H1 (cell line): ENCODE results near the gene WHAMM.

Experiments used
- CHD1 ChIP-seq: IDR thresholded peaks from 2 replicates; pipeline ENCODE4 v1.6.1; 2012; ENCODE audit warnings: low read depth, low read length, improper control_type of control experiment
- CHD2 ChIP-seq: IDR thresholded peaks from 2 replicates; pipeline ENCODE4 v1.6.1; 2012; ENCODE audit warnings: low read length, improper control_type of control experiment
- EZH2 ChIP-seq: fragments of 200-600 bp; sonication (generic); IDR thresholded peaks from 2 replicates; pipeline ENCODE4 v1.7.1; 2012; ENCODE audit warnings: low read depth, mild to moderate bottlenecking, moderate library complexity, low read length, inconsistent platforms; ENCODE audit not compliant: severe bottlenecking
- HDAC2 ChIP-seq, 2 experiments: fragments of 300-600 bp in 1 of 2; sonication (generic) in 1 of 2; IDR thresholded peaks; 2 replicates each; pipeline ENCODE4 v1.6.1; 2011 to 2012; ENCODE audit warnings: low read depth in 2 of 2, low read length in 2 of 2, mild to moderate bottlenecking in 2 of 2, moderate library complexity in 2 of 2, borderline replicate concordance in 1 of 2, inconsistent platforms in 1 of 2
- POLR2A ChIP-seq, 2 experiments: IDR thresholded peaks; 1 replicate in 1 of 2; 2 replicates in 1 of 2; pipeline ENCODE4 v1.6.1; 2011; ENCODE audit warnings: low read depth in 2 of 2, low read length in 2 of 2, mild to moderate bottlenecking in 2 of 2; ENCODE audit errors: control extremely low read depth in 1 of 2
- RAD21 ChIP-seq, 2 experiments: IDR thresholded peaks in 1 of 2; conservative IDR thresholded peaks in 1 of 2; 2 replicates each; pipeline ENCODE4 v1.6.1; 2011; ENCODE audit warnings: low read depth in 2 of 2, low read length in 2 of 2, improper control_type of control experiment in 1 of 2, inconsistent platforms in 1 of 2, mild to moderate bottlenecking in 1 of 2, moderate library complexity in 1 of 2
- TF ChIP-seq, protein P1 (sequence below), 3 experiments: IDR thresholded peaks; 1 replicate in 2 of 3; 2 replicates in 1 of 3; pipeline versions ENCODE4 v1.5.1 to v1.6.1; 2011; ENCODE audit warnings: low read length in 3 of 3, mild to moderate bottlenecking in 3 of 3, inconsistent platforms in 2 of 3, low read depth in 1 of 3, moderate library complexity in 1 of 3; ENCODE audit not compliant: insufficient read depth in 1 of 3; ENCODE audit errors: control extremely low read depth in 1 of 3

DNA sequence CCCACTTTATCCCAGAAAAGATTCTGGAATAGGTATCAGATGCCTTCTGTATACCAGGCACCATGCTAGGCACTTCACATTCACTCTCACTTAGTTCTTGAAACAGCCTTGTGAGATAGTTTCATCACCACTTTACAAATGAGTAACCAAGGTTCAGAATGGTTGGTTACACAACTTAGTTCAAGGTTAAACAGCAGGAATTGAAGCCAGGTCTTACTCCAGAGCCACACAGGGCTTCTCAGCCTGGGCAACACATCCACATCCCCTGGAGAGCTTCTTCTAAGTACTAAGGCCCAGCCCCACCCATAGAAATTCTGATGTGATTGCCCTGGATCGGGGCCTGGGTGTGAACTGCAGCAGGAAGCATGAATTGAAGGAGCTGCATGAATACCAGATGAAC is 18.6 kb downstream of the WHAMM start:
- no peak for TF ChIP-seq RAD21 (IDR thresholded peaks at IDR 0.05 in 1 of 2, conservative IDR thresholded peaks at IDR 0.05 in 1 of 2; ENCODE audit: low read depth in 2 of 2, low read length in 2 of 2)
- no peak for TF ChIP-seq CHD2
- TF ChIP-seq, protein P1, sequence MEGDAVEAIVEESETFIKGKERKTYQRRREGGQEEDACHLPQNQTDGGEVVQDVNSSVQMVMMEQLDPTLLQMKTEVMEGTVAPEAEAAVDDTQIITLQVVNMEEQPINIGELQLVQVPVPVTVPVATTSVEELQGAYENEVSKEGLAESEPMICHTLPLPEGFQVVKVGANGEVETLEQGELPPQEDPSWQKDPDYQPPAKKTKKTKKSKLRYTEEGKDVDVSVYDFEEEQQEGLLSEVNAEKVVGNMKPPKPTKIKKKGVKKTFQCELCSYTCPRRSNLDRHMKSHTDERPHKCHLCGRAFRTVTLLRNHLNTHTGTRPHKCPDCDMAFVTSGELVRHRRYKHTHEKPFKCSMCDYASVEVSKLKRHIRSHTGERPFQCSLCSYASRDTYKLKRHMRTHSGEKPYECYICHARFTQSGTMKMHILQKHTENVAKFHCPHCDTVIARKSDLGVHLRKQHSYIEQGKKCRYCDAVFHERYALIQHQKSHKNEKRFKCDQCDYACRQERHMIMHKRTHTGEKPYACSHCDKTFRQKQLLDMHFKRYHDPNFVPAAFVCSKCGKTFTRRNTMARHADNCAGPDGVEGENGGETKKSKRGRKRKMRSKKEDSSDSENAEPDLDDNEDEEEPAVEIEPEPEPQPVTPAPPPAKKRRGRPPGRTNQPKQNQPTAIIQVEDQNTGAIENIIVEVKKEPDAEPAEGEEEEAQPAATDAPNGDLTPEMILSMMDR (IDR thresholded peaks at IDR 0.05; ENCODE audit: control extremely low read depth in 1 of 3, insufficient read depth in 1 of 3, low read depth in 1 of 3, low read length in 3 of 3) = no peak
- TF ChIP-seq HDAC2 (IDR thresholded peaks at IDR 0.05; ENCODE audit: borderline replicate concordance in 1 of 2, low read depth in 2 of 2, low read length in 2 of 2) = no peak
- no peak for TF ChIP-seq EZH2
- TF ChIP-seq CHD1 = no peak
- TF ChIP-seq POLR2A (IDR thresholded peaks at IDR 0.05; ENCODE audit: control extremely low read depth in 1 of 2, low read depth in 2 of 2, low read length in 2 of 2) = no peak
